Nephron progenitor cell (in vitro differentiated cells): ENCODE measurements around the gene PRDM16.

Source experiments
- DNase-seq: peaks from one replicate; pipeline ENCODE4 v3.0.0; 2021
- H3K27ac Mint-ChIP-seq: 2 replicates; pipeline ENCODE4 v1.8.0; 2021; ENCODE audit warnings: mild to moderate bottlenecking, moderate library complexity, mixed read lengths
- H3K27me3 Mint-ChIP-seq: 2 replicates; pipeline ENCODE4 v1.8.0; 2021; ENCODE audit warnings: mild to moderate bottlenecking, low read depth, mixed read lengths; ENCODE audit not compliant: poor library complexity
- H3K36me3 Mint-ChIP-seq: 2 replicates; pipeline ENCODE4 v1.8.0; 2021; ENCODE audit warnings: low read depth, mixed read lengths
- H3K4me1 Mint-ChIP-seq: 2 replicates; pipeline ENCODE4 v1.8.0; 2021; ENCODE audit warnings: mixed read lengths
- H3K4me3 Mint-ChIP-seq: 2 replicates; pipeline ENCODE4 v1.8.0; 2021; ENCODE audit warnings: mild to moderate bottlenecking, moderate library complexity, mixed read lengths
- H3K9me3 Mint-ChIP-seq: 2 replicates; pipeline ENCODE4 v1.8.0; 2021; ENCODE audit warnings: mild to moderate bottlenecking, moderate library complexity, mixed read lengths
- TF ChIP-seq, protein P1 (sequence below): fragments of 200-600 bp; sonication (generic); IDR thresholded peaks from 2 replicates; pipeline ENCODE4 v1.5.0; 2021; ENCODE audit warnings: antibody characterized with exemption

The PRDM16 gene

DNA sequence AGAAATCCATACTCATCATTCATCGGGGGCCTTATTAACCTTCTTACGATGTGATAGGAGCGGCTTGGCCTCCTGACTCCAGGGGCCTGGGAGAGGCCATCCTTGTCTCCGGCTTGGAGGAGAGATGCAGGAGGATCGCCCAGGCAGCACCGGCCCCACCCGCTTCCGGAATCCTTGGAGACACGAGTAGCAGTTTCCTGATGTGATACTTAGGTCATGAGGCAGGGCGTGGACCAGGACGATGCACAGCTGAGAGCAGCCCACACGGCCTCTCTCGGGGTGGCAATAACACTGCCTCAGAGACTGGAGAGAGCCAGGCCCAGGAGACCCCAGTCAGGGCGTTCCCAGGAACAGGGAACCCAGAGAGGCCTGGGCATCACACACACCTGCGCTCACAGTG is 221.9 kb downstream of the PRDM16 start:
- no peak overlapping the region for H3K27ac Mint-ChIP-seq
- no peaks in the 10 kb centered on the region for H3K36me3 Mint-ChIP-seq
- peaks cover 28% of the 10 kb centered on the region for H3K4me1 Mint-ChIP-seq
- peaks cover 31% of the 10 kb centered on the region for H3K27me3 Mint-ChIP-seq
- TF ChIP-seq, protein P1, sequence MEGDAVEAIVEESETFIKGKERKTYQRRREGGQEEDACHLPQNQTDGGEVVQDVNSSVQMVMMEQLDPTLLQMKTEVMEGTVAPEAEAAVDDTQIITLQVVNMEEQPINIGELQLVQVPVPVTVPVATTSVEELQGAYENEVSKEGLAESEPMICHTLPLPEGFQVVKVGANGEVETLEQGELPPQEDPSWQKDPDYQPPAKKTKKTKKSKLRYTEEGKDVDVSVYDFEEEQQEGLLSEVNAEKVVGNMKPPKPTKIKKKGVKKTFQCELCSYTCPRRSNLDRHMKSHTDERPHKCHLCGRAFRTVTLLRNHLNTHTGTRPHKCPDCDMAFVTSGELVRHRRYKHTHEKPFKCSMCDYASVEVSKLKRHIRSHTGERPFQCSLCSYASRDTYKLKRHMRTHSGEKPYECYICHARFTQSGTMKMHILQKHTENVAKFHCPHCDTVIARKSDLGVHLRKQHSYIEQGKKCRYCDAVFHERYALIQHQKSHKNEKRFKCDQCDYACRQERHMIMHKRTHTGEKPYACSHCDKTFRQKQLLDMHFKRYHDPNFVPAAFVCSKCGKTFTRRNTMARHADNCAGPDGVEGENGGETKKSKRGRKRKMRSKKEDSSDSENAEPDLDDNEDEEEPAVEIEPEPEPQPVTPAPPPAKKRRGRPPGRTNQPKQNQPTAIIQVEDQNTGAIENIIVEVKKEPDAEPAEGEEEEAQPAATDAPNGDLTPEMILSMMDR = no peak
- DNase-seq = no peak
- no peaks in the 10 kb centered on the region for H3K9me3 Mint-ChIP-seq
- no peak overlapping the region for H3K4me3 Mint-ChIP-seq

DNA sequence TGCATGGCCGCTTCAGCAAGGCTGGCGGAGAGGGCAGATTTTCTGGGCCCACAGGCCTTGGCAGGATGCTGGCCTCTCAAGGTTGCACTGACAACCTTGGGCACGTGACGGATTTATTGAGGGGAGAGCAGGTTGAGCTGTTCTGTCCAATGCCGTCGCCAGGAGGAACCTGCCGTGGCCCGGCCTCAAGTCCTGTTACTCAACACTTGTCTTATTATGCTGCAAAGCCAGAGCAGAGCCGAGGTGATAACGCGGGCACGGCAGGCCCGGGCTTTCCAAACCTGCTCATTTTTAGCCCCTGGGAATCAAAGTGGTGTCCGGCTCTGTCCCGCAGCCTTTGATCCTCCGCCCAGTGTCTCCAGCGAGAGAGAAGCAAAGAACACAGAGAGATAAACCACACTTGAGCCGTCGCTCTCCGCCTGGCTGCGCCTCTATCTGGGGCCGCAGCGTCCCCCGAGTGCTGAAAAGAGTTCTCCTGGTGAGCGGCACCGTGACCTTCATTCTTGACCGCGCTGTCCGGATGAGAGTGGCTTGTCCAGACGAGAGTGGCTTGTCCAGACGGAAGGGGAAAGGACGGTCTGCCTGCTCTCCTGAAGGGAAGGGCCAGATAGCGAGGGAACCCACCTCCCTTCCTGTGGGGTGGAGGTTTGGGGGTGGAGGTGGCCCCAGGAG is 223.2 kb downstream of the PRDM16 start:
- no peak overlapping the region for H3K27ac Mint-ChIP-seq
- H3K4me3 Mint-ChIP-seq = no peak overlapping the region
- H3K36me3 Mint-ChIP-seq = no peaks in the 10 kb centered on the region
- TF ChIP-seq, protein P1 = no peak
- H3K4me1 Mint-ChIP-seq = peaks cover 28% of the 10 kb centered on the region
- DNase-seq = no peak
- H3K9me3 Mint-ChIP-seq = no peaks in the 10 kb centered on the region
- H3K27me3 Mint-ChIP-seq = peaks cover 31% of the 10 kb centered on the region

DNA sequence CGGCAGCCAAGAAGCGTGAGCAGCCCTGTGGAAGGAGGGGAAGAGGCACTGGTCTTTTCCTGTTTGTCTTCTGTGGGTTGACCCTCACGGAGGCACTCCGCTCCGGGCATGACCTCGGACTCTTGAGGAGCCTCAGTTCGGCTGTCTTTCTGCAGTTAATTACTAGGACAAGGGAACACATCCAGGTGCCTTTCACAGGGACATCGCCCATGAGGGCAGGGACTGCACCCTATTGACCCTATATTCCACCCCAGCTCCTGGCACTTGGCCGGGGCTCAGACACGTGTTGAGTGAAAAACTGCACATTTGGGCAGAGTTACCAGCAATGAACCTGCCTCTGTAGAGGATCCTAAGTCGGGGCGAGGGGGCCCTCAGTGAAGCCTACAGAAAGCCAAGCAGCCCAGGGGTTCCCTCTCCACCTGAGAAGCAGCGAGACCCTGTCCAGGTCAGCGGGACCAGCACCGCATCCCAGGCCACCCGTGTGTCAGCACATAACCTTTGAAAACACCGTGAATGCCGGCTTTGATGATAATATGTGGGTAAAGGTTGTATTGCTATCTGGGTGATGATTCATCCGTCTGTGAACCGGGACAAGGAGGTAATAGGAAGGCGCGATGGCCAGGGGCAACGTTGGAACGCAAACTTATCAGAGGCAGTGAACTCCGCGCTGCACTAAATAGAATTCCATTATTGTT is 224.0 kb downstream of the PRDM16 start:
- H3K27me3 Mint-ChIP-seq = peaks cover 38% of the 10 kb centered on the region
- TF ChIP-seq, protein P1 = no peak
- no peak overlapping the region for H3K27ac Mint-ChIP-seq
- peaks cover 28% of the 10 kb centered on the region for H3K4me1 Mint-ChIP-seq
- H3K36me3 Mint-ChIP-seq = no peaks in the 10 kb centered on the region
- H3K9me3 Mint-ChIP-seq = no peaks in the 10 kb centered on the region
- no peak overlapping the region for H3K4me3 Mint-ChIP-seq
- DNase-seq = no peak

DNA sequence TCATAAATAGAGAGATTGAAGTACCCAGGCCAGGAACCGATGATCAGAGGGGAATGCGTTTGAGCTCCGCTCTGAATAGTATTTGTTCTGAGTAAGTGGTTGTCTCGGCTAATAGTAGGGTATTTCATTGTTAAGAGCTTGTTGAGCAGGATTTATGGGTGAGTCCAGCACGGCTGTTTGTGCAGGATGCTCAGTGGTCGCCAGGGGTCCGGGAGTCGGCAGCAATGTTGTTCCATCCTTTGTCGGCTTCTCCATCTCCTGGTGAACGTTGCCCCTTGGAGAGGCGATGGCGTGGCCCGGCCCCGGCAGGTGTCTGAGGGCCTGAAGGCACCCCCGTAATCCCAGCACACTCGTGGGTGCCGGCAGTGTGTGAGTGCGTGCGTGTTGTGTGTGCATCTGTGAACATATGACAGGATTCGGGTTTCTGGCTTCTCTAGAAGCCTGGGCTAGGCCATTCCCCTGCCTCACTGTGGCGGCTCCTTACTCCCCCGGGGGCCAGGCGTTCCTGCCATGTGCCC is 224.6 kb downstream of the PRDM16 start:
- TF ChIP-seq, protein P1 = no peak
- Mint-ChIP-seq H3K4me1 (peaks cover 28% of the 10 kb centered on the region), H3K27ac (no peak overlapping the region), H3K9me3 (no peaks in the 10 kb centered on the region), H3K36me3 (no peaks in the 10 kb centered on the region), H3K4me3 (no peak overlapping the region), H3K27me3 (peaks cover 41% of the 10 kb centered on the region)
- no peak for DNase-seq

DNA sequence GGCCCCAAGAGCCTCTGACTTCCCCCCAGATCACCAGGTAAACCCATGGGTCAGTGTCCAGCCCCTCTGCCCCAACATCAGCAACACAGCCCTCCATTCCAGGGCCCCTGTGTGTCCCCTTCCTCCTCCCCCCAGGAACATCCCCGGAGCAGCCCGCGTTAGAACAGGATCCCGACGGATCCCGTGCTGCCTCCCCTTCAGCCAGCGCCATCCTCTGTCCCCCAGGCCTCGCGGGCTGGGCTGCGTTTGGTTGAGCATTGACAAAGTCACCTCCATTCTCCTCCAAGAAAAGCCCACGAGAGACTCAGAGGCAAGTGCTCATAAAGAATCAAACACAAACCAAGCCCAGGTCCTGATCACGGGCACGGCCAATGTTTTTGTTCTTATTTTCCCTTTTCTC is 225.4 kb downstream of the PRDM16 start:
- TF ChIP-seq, protein P1 = no peak
- no peak overlapping the region for H3K27ac Mint-ChIP-seq
- peaks cover 38% of the 10 kb centered on the region for H3K27me3 Mint-ChIP-seq
- no peaks in the 10 kb centered on the region for H3K36me3 Mint-ChIP-seq
- peaks cover 28% of the 10 kb centered on the region for H3K4me1 Mint-ChIP-seq
- DNase-seq = no peak
- H3K9me3 Mint-ChIP-seq = no peaks in the 10 kb centered on the region
- no peak overlapping the region for H3K4me3 Mint-ChIP-seq
